Immature natural killer cell (primary cell): ENCODE results near the gene ZBTB16. TPM values are rescaled to one million over a fixed set of nuclear protein-coding genes. Genes with fewer than 3 reads are reported as not detected.
A peak's percentile ranks its signal among the peaks of the same experiment; 100 is the strongest.

Experiments used
- DNase-seq, 3 donors: peaks; one replicate each; pipeline ENCODE4 v3.0.0; 2022; ENCODE audit warnings: mixed read lengths in 1 of 3
- H3K27ac Mint-ChIP-seq, 6 donors: one replicate each; pipeline ENCODE4 v1.8.0; 2020; ENCODE audit warnings: mixed read lengths in 6 of 6, mild to moderate bottlenecking in 5 of 6, inconsistent platforms in 4 of 6, moderate library complexity in 3 of 6
- H3K27me3 Mint-ChIP-seq, 3 donors: one replicate each; pipeline ENCODE4 v1.8.0; 2020 to 2021; ENCODE audit warnings: low read depth in 3 of 3, mild to moderate bottlenecking in 3 of 3, mixed read lengths in 3 of 3, moderate library complexity in 3 of 3, inconsistent platforms in 1 of 3
- H3K36me3 Mint-ChIP-seq, 3 donors: one replicate each; pipeline ENCODE4 v1.8.0; 2020; ENCODE audit warnings: mixed read lengths in 3 of 3, inconsistent platforms in 2 of 3, mild to moderate bottlenecking in 2 of 3
- H3K4me1 Mint-ChIP-seq, 2 donors: one replicate each; pipeline ENCODE4 v1.8.0; 2020; ENCODE audit warnings: inconsistent platforms in 2 of 2, mild to moderate bottlenecking in 2 of 2, mixed read lengths in 2 of 2, moderate library complexity in 1 of 2
- H3K4me3 Mint-ChIP-seq, 5 donors: one replicate each; pipeline ENCODE4 v1.8.0; 2020; ENCODE audit warnings: mild to moderate bottlenecking in 5 of 5, mixed read lengths in 5 of 5, inconsistent platforms in 3 of 5, moderate library complexity in 3 of 5
- H3K9me3 Mint-ChIP-seq, 6 donors: one replicate each; pipeline ENCODE4 v1.8.0; 2020; ENCODE audit warnings: mild to moderate bottlenecking in 6 of 6, mixed read lengths in 6 of 6, inconsistent platforms in 4 of 6, moderate library complexity in 3 of 6
- polyA plus RNA-seq, 3 donors: library from polyadenylated mRNA; unstranded; fragments of 300-500 nt; fragmentation: Illumina TruSeq; gene quantifications; one replicate each; pipeline ENCODE4 v1.2.3, GENCODE V29; 2021

The ZBTB16 gene
- polyA plus RNA-seq, 3 donors from 2014 or later: 90.4 to 197 (median 92.5) TPM

DNA sequence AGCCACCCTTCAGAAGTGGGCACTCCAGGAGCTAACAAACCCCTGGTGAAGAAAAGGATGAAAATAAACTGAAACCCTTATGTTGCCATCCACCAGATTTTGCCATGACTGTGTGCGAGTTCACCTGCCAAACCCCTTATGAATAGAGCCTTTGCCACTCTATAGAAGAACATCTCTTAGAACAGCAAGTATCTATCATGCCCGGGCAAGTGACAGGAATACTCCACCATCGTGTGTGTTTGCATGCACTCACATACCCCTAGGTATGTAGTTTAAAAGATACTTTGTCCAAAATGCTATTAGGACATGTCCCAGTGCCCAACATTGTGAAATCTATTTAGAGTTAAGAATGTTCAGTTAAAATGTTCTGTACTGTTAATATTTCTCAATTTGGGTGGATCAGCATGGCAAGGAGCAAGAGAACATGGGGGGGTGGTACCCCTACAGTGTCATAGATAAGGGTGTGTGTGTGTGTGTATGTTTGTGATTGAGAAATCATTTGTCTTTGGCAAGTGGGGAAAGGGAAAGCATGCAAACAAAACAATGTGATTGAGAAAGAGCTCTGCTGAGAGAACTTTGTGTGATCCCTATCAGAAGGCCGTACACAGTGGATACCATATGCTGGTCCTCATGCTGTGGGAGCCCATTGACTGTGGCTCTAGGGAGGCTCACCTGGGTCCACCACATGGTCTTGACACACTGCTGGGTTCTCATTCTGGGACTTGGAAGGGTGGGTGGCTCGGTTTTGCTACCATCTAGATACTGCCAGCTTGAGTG lies 94.9 kb downstream of the ZBTB16 start:
- Mint-ChIP-seq H3K4me3 (no peak overlapping the region), H3K27me3 (peaks cover 0 to 2% (median 2%) of the 10 kb centered on the region in 3 donors), H3K9me3 (no peaks in the 10 kb centered on the region), H3K36me3 (peaks cover 11 to 22% (median 12%) of the 10 kb centered on the region in 3 donors), H3K27ac (peak overlapping the region; percentile 1 to 81 (median 58)), H3K4me1 (peaks cover 81 to 99% of the 10 kb centered on the region in 2 donors)
- DNase-seq: no peak

DNA sequence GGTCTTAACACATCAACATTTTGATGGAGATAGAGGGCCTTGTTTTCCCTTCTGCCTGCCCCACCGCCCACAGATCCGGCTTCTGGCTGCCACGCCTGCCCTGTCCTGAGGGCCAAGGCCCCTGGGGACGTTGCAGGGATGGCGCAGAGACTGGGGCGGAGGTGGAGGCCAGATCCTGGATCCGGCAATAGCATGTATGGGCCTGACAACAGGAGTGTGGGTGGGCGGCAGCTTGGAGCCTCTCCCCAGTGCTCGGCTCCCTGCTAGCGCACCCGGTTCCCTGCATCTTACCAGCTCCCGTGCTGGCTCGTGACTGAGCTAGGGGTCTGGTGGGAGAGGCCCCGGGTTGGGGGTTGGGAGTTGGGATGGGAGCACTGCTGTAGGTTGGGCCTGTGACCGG lies 95.6 kb downstream of the ZBTB16 start:
- Mint-ChIP-seq H3K9me3 (no peaks in the 10 kb centered on the region), H3K27ac (peak overlapping the region in 3 of 6 donors; percentile 3 to 77 (median 42)), H3K36me3 (peaks cover 11 to 22% (median 12%) of the 10 kb centered on the region in 3 donors), H3K27me3 (peaks cover 5 to 7% (median 6%) of the 10 kb centered on the region in 3 donors), H3K4me3 (no peak overlapping the region), H3K4me1 (peaks cover 81 to 99% of the 10 kb centered on the region in 2 donors)
- DNase-seq: no peak

DNA sequence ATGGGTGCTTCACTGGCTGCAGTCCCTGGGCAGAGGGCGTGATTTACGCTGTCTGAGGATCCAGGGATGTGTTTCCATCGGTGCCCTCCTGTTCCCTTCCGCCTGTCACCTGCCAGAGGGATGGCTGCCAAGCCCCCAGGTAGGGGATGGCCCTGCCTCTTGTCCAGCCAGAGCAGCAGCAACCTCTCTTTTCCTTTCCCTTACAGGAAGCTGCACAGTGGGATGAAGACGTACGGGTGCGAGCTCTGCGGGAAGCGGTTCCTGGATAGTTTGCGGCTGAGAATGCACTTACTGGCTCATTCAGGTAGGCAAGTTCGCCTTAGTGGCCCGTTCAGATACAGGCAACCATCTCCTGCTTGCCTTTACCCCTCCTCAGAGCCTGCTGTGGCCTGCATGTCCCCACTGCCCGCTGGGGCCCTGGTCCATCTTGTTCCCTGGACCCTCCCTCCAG lies 96.6 kb downstream of the ZBTB16 start:
- no peak for DNase-seq
- H3K27me3 Mint-ChIP-seq: peaks cover 8 to 10% (median 9%) of the 10 kb centered on the region in 3 donors
- H3K4me3 Mint-ChIP-seq: no peak overlapping the region
- peak overlapping the region in 1 of 6 donors; percentile 25 for H3K27ac Mint-ChIP-seq
- H3K4me1 Mint-ChIP-seq: peaks cover 81 to 99% of the 10 kb centered on the region in 2 donors
- no peaks in the 10 kb centered on the region for H3K9me3 Mint-ChIP-seq
- peaks cover 11 to 22% (median 12%) of the 10 kb centered on the region in 3 donors for H3K36me3 Mint-ChIP-seq

DNA sequence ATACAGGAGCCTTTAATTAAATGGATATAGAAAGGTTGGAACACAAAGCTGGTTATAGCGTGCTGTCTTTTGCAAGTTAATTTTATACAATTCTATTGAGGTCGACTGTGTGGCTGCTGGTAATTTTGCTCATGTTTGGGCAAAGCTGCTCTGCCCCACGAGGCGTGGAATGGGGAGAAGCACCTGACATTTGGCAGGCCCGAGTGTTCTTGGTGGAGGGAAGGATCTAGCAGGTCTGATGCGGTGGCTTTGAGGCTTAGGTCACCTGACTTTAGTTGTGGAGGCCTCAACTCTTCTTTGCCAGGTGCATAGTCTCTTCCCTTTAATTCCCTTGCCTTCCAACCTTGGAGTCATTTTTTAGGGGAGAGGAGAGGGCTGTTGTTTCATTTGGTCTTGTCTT lies 97.3 kb downstream of the ZBTB16 start:
- Mint-ChIP-seq H3K27me3 (peaks cover 8 to 11% (median 9%) of the 10 kb centered on the region in 3 donors), H3K27ac (peak overlapping the region in 4 of 6 donors; percentile 49 to 86 (median 50)), H3K4me3 (peak overlapping the region in 1 of 5 donors; percentile 14), H3K9me3 (no peaks in the 10 kb centered on the region), H3K4me1 (peaks cover 81 to 99% of the 10 kb centered on the region in 2 donors), H3K36me3 (peaks cover 11 to 22% (median 12%) of the 10 kb centered on the region in 3 donors)
- DNase-seq: no peak

DNA sequence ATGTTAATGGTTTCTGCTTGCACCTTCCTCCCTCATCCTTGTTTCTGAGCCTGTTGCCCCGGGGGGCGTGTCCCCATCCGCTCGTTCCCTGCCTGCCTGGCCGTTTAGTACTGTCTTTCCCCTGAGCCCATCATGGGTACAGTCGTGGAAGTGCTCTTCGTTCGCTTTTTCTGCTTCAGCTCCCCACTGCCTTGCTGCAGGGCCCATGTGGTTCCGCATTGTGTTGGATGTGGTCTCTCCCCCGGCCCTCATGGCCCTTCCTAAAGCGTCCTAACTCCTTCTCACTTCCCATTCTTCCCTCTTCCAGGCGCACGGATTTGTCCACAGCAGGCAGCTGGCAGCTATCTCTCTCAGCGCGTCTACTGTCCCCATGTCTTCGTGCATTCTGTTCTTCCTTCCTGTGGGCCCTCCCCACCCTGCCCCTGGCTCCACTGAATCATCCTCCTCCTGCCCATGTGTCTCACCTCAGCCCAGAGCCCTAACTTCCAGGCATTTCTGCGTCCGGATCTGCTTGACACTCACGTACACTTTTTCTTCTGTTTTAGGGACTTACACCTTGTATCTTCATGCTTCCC lies 98.1 kb downstream of the ZBTB16 start:
- H3K4me3 Mint-ChIP-seq: peak overlapping the region; percentile 21 to 50 (median 26)
- H3K36me3 Mint-ChIP-seq: peaks cover 7 to 22% (median 11%) of the 10 kb centered on the region in 3 donors
- peak overlapping the region; percentile 70 to 97 (median 82) for H3K27ac Mint-ChIP-seq
- H3K4me1 Mint-ChIP-seq: peaks cover 81 to 99% of the 10 kb centered on the region in 2 donors
- peaks cover 9 to 13% (median 11%) of the 10 kb centered on the region in 3 donors for H3K27me3 Mint-ChIP-seq
- no peak for DNase-seq
- H3K9me3 Mint-ChIP-seq: no peaks in the 10 kb centered on the region

DNA sequence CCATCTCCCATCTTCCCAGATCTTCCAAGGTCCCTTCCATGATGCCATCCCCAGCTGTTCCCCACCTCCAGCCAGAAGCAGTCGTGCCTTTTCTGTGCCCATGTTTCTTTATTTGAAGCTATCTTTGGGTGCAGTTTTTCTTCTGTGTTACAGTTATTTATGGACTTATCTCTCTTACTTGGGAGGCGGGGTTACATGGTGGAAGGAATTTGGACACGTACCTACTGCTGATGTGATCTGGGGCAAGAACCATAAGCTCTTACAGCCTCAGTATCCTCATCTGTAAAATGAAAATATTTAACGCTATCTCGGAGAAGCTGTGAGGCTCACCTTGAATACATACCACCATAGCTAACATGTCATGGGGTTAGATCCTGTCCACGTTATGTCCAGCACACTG lies 98.9 kb downstream of the ZBTB16 start:
- Mint-ChIP-seq H3K36me3 (peaks cover 4 to 22% (median 11%) of the 10 kb centered on the region in 3 donors), H3K9me3 (no peaks in the 10 kb centered on the region), H3K4me3 (peak overlapping the region in 2 of 5 donors; percentile 3 to 43), H3K27me3 (peaks cover 9 to 15% (median 11%) of the 10 kb centered on the region in 3 donors), H3K4me1 (peaks cover 80 to 99% of the 10 kb centered on the region in 2 donors), H3K27ac (peak overlapping the region; percentile 70 to 97 (median 90))
- no peak for DNase-seq

DNA sequence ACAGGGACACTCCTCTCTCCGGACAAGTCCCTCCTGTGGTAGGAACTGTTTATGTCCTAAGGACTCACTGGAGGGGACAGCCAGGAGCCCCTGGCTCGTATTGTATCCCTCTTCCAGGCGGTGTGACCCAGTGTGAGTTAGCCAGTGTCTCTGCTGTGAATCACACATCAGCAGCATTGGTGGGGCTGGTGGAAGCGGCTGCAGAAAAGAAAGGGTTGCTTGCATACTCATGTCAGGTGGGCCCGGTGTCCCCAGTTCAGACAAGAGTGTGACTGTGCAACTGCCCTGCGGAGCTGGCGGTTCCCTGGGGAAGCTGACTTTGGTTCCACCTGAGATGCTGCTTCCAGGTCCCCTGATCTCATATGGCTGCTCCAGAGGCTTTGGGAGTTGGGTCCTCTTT lies 99.4 kb downstream of the ZBTB16 start:
- Mint-ChIP-seq H3K9me3 (no peaks in the 10 kb centered on the region), H3K36me3 (peaks cover 4 to 22% (median 11%) of the 10 kb centered on the region in 3 donors), H3K4me1 (peaks cover 80 to 99% of the 10 kb centered on the region in 2 donors), H3K27me3 (peaks cover 11 to 15% (median 11%) of the 10 kb centered on the region in 3 donors), H3K27ac (peak overlapping the region; percentile 86 to 97 (median 94)), H3K4me3 (peak overlapping the region; percentile 68 to 87 (median 84))
- DNase-seq: no peak

DNA sequence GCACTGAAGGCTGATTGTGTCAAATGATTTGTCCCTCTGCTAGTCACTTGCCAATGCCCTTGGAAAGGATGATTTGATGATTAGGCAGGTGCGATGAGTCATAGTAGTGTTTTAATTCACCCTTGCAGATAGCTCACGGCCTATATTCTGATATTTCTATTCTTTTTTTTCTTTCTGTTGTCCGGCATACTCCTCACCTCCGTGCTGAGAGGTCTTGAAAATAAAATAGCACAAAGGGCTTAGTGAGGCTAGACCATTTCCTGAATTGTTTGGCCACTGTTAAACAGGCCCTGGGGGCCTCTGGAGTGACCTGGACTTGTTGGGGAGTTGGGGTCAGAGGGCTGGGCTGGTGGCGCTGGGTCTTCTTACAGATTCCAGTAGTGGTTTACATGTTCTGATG lies 99.8 kb downstream of the ZBTB16 start:
- Mint-ChIP-seq H3K4me1 (peaks cover 84 to 100% of the 10 kb centered on the region in 2 donors), H3K4me3 (peak overlapping the region; percentile 68 to 87 (median 84)), H3K27me3 (peaks cover 11 to 15% (median 11%) of the 10 kb centered on the region in 3 donors), H3K36me3 (peaks cover 4 to 22% (median 11%) of the 10 kb centered on the region in 3 donors), H3K27ac (peak overlapping the region; percentile 86 to 97 (median 94)), H3K9me3 (no peaks in the 10 kb centered on the region)
- no peak for DNase-seq

DNA sequence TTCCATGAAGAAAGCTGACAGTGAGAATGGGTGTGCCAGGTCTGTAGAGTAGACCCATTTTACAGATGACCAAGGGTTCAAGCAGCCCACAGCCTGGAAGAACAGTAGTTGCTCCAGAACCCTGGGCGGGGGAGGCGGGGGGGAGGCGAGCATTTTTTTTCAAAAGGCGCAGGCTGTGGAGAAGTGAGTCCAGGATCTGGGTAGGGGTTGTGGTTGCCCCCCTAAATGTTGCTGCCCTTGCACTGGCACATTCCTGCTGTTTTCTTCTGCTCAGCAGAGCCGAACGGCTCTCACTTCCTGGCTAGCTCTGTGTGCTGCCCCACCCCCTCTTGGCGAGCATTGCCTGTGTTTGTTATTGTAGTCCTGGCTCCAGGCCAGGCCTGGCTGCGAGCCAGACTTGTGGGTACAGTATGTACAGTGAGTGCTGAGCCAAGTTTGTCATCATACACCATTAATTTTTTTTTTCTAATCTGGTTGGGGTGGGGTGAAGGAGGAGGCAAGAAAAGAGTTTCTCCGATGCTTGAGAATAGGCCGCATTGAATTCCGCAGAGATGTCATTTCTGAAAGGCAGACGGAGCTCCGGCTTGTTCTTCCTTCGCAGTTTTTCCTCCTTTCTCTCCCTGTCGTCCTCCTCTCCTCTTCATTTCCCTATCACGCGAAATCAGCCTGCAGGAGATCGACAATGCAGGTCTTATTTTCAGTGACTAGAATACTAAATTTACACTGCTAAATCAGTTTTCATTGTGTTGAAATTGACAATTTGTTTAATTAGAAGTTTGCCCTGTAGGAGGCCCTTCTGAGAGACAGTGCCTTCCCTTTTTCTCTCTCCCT lies 100.5 kb downstream of the ZBTB16 start:
- Mint-ChIP-seq H3K27me3 (peaks cover 11 to 15% (median 11%) of the 10 kb centered on the region in 3 donors), H3K27ac (peak overlapping the region; percentile 86 to 97 (median 94)), H3K4me1 (peaks cover 86 to 100% of the 10 kb centered on the region in 2 donors), H3K4me3 (peak overlapping the region; percentile 68 to 87 (median 84)), H3K36me3 (peaks cover 4 to 19% (median 11%) of the 10 kb centered on the region in 3 donors), H3K9me3 (no peaks in the 10 kb centered on the region)
- DNase-seq: peak; percentile 96 to 97 (median 96)

DNA sequence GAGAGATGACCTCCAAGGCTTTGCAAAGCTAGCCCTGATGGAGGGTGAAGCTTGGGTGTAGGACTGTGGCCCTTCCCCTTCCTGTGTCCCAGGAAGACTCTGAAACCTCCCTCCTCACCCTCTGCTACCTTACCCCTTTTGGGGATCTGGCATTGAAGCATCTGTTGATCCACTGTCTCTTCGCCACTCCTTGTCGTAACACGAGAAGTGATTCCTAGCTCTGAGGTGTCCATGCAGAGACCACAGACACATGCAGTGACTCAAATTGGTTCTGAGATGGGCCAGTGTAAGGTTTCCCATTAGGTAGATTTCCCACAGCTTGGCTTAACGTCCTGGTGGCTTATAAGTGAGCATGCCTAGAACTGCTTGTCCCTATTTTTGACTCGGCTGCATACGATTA lies 101.4 kb downstream of the ZBTB16 start:
- DNase-seq: no peak
- peak overlapping the region; percentile 68 to 87 (median 84) for H3K4me3 Mint-ChIP-seq
- H3K36me3 Mint-ChIP-seq: peaks cover 4 to 19% (median 11%) of the 10 kb centered on the region in 3 donors

DNA sequence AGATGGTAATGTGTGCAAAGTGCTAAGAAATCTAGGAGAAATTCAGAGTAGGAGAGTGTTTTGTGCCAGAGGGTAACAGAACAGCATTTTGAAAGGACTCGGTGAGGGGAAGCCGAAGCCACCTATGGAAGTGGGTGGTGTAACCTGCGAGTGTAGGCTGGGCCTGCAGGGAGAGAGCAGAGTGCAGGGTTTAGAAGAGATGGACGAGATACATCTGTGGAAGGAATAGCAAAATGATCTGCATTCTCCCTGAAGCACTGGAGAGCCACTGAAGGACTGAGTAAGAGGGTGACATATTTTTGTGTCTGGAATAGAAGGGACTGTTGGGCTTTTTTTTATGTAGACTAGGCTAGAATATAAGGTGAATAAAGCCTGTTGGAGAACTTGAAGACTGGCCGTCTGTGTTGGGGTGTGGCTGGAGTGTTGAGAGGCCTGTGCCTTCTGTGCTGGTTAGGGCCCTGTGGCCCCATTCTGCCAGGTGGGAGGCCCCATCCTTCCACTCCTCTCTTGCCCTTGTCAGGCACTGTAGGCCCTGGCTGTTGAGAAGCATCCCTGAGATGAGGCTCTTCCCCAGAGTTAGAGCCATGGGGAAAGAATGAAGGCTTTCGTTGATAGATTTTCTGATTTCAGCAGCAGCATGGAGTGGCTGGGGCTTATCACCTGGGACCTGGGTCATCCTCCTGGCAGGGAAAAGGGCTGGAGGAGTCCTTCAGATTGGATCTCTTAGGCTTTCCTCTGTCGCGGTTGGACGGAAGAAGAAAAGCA lies 102.2 kb downstream of the ZBTB16 start:
- peak overlapping the region; percentile 75 to 95 (median 87) for H3K27ac Mint-ChIP-seq
- peak overlapping the region in 3 of 5 donors; percentile 0 to 10 (median 5) for H3K4me3 Mint-ChIP-seq
- no peaks in the 10 kb centered on the region for H3K9me3 Mint-ChIP-seq
- H3K36me3 Mint-ChIP-seq: peaks cover 4 to 17% (median 11%) of the 10 kb centered on the region in 3 donors
- peaks cover 11 to 14% (median 12%) of the 10 kb centered on the region in 3 donors for H3K27me3 Mint-ChIP-seq
- peaks cover 99 to 100% of the 10 kb centered on the region in 2 donors for H3K4me1 Mint-ChIP-seq
- no peak for DNase-seq

More for the DNA sequence above, 101.4 kb downstream of the ZBTB16 start:
- Mint-ChIP-seq H3K27ac (peak overlapping the region; percentile 86 to 97 (median 94)), H3K4me1 (peaks cover 94 to 100% of the 10 kb centered on the region in 2 donors), H3K9me3 (no peaks in the 10 kb centered on the region), H3K27me3 (peaks cover 11 to 15% (median 11%) of the 10 kb centered on the region in 3 donors)

DNA sequence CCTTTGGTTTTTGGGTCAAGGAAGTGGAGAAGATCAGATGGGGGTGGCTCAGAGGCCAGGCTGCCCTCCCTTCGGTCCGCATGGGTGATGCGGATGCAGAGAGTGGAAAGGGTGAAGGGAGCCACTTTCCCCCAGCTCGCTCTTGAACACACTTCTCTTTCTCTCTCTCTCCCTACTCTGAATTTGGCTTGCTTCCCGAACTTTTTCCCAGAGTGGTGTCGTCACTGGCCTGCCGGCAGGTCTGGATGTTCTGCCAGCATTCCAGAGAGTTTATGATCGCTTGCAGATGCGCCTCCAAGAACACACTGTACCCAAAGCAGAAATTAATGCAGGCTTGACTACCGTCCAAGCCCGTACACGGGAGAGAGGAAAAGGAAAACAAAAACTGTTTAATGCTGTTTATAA lies 103.2 kb downstream of the ZBTB16 start:
- peak overlapping the region in 5 of 6 donors; percentile 13 to 93 (median 81) for H3K27ac Mint-ChIP-seq
- H3K4me1 Mint-ChIP-seq: peaks cover 99 to 100% of the 10 kb centered on the region in 2 donors
- DNase-seq: no peak
- peaks cover 4 to 12% (median 8%) of the 10 kb centered on the region in 3 donors for H3K36me3 Mint-ChIP-seq
- peaks cover 18 to 24% (median 23%) of the 10 kb centered on the region in 3 donors for H3K27me3 Mint-ChIP-seq
- peak overlapping the region in 3 of 5 donors; percentile 35 to 66 (median 38) for H3K4me3 Mint-ChIP-seq
- H3K9me3 Mint-ChIP-seq: no peaks in the 10 kb centered on the region
